Thyroid gland (tissue), 4 donors: ENCODE measurements around the gene SBNO1. TPM values are rescaled to one million over a fixed set of nuclear protein-coding genes. Genes with fewer than 3 reads are reported as not detected.

Source experiments
- DNase-seq, 2 donors: peaks; one replicate each; pipeline ENCODE4 v3.0.0-alpha.2; 2019
- H3K27ac ChIP-seq, 3 donors: fragments of 200-600 bp; sonication (generic); 1 replicate in 2 of 3; 2 replicates in 1 of 3; pipeline ENCODE4 v1.5.1; 2016 to 2019; ENCODE audit warnings: mild to moderate bottlenecking in 1 of 3, moderate library complexity in 1 of 3
- H3K27me3 ChIP-seq: fragments of 200-600 bp; sonication (generic); one replicate; pipeline ENCODE4 v1.5.1; 2019
- H3K36me3 ChIP-seq, 2 donors: fragments of 200-600 bp; sonication (generic); one replicate each; pipeline ENCODE4 v1.5.1; 2016 to 2019
- H3K4me1 ChIP-seq, 2 donors: fragments of 200-600 bp; sonication (generic); one replicate each; pipeline ENCODE4 v1.5.1; 2017 to 2019
- H3K4me3 ChIP-seq, 3 donors: fragments of 200-600 bp; sonication (generic); replicated peaks in 1 of 3; 1 replicate in 2 of 3; 2 replicates in 1 of 3; pipeline ENCODE4 v1.5.1; 2016; ENCODE audit warnings: mild to moderate bottlenecking in 1 of 3
- H3K9me3 ChIP-seq: fragments of 200-600 bp; sonication (generic); one replicate; pipeline ENCODE4 v1.5.1; 2017
- POLR2A ChIP-seq, 2 donors: fragments of 450-650 bp; IDR thresholded peaks; one replicate each; pipeline ENCODE4 v1.6.1; 2017; ENCODE audit warnings: antibody characterized with exemption in 2 of 2, mild to moderate bottlenecking in 2 of 2, moderate library complexity in 1 of 2
- WGBS, 2 donors: methylation state at CpG; one replicate each; pipeline ENCODE4 v1.1.5; 2017; 5-methylcytosine and 5-hydroxymethylcytosine counted together
- intact Hi-C: fragments of 100-400 bp; cut with DNase I; formaldehyde crosslinking; loops from one replicate; pipeline ENCODE4 v1.15.1; 2023
- total RNA-seq, 4 donors: library from RNA; depleted of rRNA; stranded (reverse); fragments of >200 nt; gene quantifications; one replicate each; pipeline ENCODE4 v1.2.3, GENCODE V29; 2016
- TF ChIP-seq, protein P1 (sequence below), 6 experiments: fragments of 200-600 bp in 3 of 6; fragments of 450-650 bp in 3 of 6; sonication (generic) in 3 of 6; IDR thresholded peaks; one replicate each; pipeline ENCODE4 v1.5.1; 2016 to 2019; ENCODE audit warnings: antibody characterized with exemption in 6 of 6, mild to moderate bottlenecking in 2 of 6, inconsistent platforms in 1 of 6, moderate library complexity in 1 of 6

The SBNO1 gene
- total RNA-seq, 4 donors from 2014 or later = 32.4 to 50.3 (median 42.9) TPM

DNA sequence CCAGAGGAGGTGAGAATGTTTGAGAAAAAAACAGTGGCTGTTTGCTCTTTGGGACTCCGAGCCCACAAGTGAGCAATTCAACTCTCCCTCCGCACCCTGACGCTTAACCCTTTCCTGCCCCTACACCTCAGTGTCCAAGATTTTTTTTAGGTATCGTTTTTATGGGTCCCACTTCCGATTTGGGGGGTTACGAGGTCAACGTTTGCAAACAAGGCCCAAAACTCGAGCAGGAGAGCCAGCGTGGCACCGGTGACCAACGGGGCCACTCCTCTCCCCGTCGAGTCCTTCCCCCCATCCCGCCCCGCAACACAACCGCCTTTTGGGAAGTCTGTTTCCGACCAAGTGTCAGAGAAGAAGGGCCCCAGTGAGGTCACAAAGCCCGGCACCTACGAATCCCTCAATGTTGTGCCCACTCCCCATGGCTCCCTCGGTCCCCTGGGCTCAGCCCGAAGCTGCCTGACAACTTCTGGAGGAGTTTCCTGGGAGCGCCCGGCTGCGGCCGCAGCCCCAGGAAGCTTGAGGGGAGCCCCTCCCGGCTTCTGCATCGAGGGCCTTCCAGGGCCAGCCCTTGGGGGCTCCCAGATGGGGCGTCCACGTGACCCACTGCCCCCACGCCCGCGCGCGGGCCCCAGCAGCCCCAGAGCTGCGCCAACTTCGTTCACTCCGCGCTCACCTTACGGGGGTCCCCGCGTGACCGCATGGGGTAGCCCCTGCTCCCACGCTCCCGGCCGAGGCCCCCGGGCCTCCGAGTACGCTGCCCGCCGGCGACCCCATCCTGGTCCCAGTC is 94.2 kb downstream of the SBNO1 start:
- no peaks in the 10 kb centered on the region for H3K27me3 ChIP-seq
- peak overlapping the region; percentile 55 to 85 (median 68) for H3K27ac ChIP-seq
- H3K4me3 ChIP-seq = peak overlapping the region; percentile 41 to 68 (median 46)
- H3K36me3 ChIP-seq = no peaks in the 10 kb centered on the region
- TF ChIP-seq, protein P1, sequence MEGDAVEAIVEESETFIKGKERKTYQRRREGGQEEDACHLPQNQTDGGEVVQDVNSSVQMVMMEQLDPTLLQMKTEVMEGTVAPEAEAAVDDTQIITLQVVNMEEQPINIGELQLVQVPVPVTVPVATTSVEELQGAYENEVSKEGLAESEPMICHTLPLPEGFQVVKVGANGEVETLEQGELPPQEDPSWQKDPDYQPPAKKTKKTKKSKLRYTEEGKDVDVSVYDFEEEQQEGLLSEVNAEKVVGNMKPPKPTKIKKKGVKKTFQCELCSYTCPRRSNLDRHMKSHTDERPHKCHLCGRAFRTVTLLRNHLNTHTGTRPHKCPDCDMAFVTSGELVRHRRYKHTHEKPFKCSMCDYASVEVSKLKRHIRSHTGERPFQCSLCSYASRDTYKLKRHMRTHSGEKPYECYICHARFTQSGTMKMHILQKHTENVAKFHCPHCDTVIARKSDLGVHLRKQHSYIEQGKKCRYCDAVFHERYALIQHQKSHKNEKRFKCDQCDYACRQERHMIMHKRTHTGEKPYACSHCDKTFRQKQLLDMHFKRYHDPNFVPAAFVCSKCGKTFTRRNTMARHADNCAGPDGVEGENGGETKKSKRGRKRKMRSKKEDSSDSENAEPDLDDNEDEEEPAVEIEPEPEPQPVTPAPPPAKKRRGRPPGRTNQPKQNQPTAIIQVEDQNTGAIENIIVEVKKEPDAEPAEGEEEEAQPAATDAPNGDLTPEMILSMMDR (IDR thresholded peaks at IDR 0.05) = no peak
- TF ChIP-seq POLR2A (IDR thresholded peaks at IDR 0.05) = no peak
- H3K9me3 ChIP-seq = no peaks in the 10 kb centered on the region
- peaks cover 19 to 21% of the 10 kb centered on the region in 2 donors for H3K4me1 ChIP-seq
- intact Hi-C loops = no loop called here
- 2% methylated on average over 16 to 21 of the region's 51 CpGs for WGBS, 2 donors
- DNase-seq = peak; percentile 14 to 24

DNA sequence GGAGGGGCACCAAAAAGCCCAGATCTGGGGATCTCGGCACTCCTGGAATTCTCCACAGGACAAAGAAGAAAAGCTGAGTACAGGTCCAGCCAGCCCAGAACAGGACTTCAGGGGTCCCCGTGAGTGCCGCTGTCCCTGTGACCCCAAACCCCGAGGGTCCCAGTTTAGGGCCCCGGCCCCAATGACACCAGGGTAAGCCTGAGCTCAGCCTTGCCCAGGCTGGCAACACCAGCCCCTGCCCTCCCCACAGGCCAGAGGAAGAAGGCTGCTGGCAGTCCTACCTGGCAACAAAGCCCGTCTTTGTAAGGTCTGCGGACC is 94.8 kb downstream of the SBNO1 start:
- WGBS, 2 donors = 1 to 7% methylated on average over 5 to 7 of the region's 7 CpGs
- no peak for DNase-seq

DNA sequence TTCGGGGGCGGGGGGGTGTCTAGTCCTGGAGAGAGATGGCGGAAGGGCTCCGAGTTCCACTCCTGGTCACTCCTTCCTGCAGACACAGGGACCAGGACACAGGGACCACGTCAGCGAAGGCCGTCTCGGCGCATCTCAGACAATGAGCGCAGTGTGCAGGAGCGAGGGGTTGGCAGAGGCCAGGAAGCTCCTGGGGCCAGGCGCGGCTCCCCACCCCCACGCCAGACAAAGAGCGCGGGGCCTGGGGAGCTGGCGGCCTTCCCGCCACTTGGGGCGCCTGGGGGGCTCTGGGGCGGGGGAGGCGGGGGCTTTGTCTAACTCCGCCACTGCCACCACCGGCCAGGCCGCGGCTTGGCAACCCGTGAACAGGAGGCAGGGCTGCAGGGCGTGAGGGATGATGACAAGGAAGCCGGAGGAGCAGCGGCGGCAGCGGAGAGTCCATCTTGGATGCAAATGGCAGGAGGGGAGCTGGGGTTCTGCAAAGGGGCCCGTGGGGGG is 95.2 kb downstream of the SBNO1 start:
- H3K27me3 ChIP-seq = no peaks in the 10 kb centered on the region
- peaks cover 0 to 7% of the 10 kb centered on the region in 2 donors for H3K36me3 ChIP-seq
- H3K4me3 ChIP-seq = peak overlapping the region in 1 of 3 donors; percentile 68
- TF ChIP-seq, protein P1 (IDR thresholded peaks at IDR 0.05) = no peak
- no peak for TF ChIP-seq POLR2A (IDR thresholded peaks at IDR 0.05)
- peak; percentile 57 to 59 for DNase-seq
- intact Hi-C loops = no loop called here
- peak overlapping the region; percentile 55 to 85 (median 68) for H3K27ac ChIP-seq
- 16 to 39% methylated on average over 9 to 15 of the region's 32 CpGs for WGBS, 2 donors
- H3K9me3 ChIP-seq = no peaks in the 10 kb centered on the region
- peaks cover 19 to 21% of the 10 kb centered on the region in 2 donors for H3K4me1 ChIP-seq

More for the DNA sequence above, 94.8 kb downstream of the SBNO1 start:
- intact Hi-C loops = no loop called here
- Histone ChIP-seq H3K36me3 (peaks cover 0 to 3% of the 10 kb centered on the region in 2 donors), H3K9me3 (no peaks in the 10 kb centered on the region), H3K4me3 (peak overlapping the region in 2 of 3 donors; percentile 19 to 68), H3K4me1 (peaks cover 19 to 21% of the 10 kb centered on the region in 2 donors), H3K27me3 (no peaks in the 10 kb centered on the region), H3K27ac (peak overlapping the region; percentile 55 to 85 (median 68))
- TF ChIP-seq, protein P1 (IDR thresholded peaks at IDR 0.05) = no peak
- TF ChIP-seq POLR2A (IDR thresholded peaks at IDR 0.05) = no peak

DNA sequence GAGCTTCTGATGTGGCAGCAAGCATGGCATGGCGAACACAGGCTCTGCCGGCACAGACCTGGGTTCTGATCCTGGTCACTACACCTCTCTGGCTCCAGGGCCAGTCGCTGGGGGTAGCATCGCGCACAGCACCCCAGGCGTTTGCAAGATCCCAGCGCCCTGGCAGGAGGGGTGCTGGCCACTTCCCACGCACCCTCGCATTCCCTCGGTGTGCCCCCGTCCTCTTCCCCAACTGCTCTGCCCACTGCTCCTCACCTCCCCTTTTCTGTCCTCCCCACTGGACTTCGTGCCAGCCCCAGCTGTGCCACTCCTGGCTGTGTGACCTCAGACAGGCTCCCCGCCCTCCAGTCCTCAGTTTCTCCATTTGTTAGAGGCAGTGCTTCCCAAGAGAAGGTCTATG is 95.8 kb downstream of the SBNO1 start:
- Histone ChIP-seq H3K27me3 (no peaks in the 10 kb centered on the region), H3K4me3 (no peak overlapping the region), H3K27ac (peak overlapping the region; percentile 55 to 85 (median 68)), H3K4me1 (peaks cover 19 to 21% of the 10 kb centered on the region in 2 donors), H3K36me3 (peaks cover 0 to 8% of the 10 kb centered on the region in 2 donors), H3K9me3 (no peaks in the 10 kb centered on the region)
- intact Hi-C loops = no loop called here
- DNase-seq = no peak
- whole genome bisulfite sequencing, 2 donors = 89 to 94% methylated on average over 11 to 13 of the region's 13 CpGs
- no peak for TF ChIP-seq POLR2A (IDR thresholded peaks at IDR 0.05)
- TF ChIP-seq, protein P1 (IDR thresholded peaks at IDR 0.05) = no peak
